ENCODE measurements around the gene RUSC2.

The RUSC2 gene, protein sequence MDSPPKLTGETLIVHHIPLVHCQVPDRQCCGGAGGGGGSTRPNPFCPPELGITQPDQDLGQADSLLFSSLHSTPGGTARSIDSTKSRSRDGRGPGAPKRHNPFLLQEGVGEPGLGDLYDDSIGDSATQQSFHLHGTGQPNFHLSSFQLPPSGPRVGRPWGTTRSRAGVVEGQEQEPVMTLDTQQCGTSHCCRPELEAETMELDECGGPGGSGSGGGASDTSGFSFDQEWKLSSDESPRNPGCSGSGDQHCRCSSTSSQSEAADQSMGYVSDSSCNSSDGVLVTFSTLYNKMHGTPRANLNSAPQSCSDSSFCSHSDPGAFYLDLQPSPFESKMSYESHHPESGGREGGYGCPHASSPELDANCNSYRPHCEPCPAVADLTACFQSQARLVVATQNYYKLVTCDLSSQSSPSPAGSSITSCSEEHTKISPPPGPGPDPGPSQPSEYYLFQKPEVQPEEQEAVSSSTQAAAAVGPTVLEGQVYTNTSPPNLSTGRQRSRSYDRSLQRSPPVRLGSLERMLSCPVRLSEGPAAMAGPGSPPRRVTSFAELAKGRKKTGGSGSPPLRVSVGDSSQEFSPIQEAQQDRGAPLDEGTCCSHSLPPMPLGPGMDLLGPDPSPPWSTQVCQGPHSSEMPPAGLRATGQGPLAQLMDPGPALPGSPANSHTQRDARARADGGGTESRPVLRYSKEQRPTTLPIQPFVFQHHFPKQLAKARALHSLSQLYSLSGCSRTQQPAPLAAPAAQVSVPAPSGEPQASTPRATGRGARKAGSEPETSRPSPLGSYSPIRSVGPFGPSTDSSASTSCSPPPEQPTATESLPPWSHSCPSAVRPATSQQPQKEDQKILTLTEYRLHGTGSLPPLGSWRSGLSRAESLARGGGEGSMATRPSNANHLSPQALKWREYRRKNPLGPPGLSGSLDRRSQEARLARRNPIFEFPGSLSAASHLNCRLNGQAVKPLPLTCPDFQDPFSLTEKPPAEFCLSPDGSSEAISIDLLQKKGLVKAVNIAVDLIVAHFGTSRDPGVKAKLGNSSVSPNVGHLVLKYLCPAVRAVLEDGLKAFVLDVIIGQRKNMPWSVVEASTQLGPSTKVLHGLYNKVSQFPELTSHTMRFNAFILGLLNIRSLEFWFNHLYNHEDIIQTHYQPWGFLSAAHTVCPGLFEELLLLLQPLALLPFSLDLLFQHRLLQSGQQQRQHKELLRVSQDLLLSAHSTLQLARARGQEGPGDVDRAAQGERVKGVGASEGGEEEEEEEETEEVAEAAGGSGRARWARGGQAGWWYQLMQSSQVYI (N-terminal part only)

DNA sequence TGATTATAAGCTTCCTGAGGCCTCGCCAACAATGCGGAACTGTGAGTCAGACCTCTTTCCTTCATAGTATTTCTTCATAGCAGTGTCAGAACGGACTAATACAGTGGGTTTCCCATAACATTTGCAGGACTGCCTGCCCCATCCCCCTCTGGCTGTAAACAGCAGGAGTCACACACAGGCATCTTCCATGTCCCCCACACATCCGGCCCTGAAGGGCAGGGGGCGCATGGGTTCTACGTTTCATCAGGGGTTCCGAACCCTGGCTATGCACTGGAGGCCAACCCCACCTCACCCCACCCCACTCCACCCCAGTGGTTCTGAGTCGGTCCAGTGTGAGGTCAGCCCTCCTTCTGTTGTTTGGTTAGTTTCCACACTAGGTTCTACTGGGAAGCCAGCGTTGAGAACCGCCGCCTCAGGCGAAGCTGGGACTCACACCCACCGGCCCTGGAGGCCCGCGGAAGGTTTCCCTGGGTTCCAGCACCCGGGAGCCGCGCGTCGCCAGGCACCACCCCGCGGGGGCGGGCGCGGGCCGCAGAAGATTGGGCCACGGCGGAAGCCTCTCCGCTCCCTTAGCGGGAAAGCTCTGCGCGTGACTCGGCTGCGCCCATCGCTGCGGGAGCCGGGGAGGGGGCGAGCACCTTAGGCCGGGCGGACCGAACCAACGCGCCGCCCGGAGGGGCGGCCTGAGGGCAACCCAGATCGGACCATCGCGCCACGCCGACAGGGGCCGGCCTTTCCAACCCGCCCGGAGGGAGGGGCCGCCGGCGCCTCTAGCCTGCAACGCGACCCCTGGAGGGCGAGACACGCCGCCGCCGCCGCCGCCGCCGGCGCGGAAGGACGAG is at the start of gene RUSC2:
RUSC2 (plus strand) TSS at position 799 of the 842 bp plus-strand sequence. CDS start 56,411 bp downstream, outside the sequence.
- peak; percentile 78 for DNase-seq (ENCODE audit: low read depth)

DNA sequence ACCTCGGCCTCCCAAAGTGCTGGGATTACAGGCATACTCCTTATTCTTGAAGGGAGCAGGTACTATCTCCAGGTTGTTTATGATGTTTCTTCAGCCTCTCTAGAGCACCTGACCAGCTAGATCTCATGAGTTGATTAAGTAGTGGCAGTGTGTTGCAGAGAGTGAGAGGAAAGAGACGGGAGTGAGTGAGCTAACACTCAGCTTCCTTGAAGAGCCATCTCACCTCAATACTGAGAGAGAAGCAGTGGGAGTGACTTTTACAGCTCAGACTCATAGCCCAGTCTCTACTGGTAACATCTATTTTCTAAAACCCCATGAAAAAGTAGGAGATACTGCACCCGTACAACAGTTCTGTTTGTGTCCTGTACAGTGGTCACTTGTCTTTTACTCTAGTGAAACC is 43.9 kb upstream of the RUSC2 start:
- DNase-seq (ENCODE audit: low read depth) = no peak

DNA sequence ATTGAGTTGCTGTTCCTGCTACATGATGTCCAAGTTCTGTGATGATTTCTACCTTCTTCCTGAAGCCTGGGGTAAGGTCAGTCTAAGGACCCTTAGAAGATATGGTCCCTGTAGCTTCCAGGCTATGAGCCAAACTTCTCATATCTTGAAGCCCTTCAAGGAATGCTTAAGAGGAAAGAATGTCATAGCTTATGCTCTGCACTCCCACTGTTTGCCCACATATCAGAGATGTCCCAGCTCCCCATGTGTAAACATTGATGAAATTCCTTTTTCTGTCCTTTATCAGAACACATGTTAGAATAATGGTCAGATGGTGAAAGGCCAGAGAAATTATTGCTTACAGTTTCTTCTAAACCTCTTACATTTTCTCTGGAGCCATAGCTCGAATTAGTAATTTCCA is 41.4 kb upstream of the RUSC2 start:
- no peak for DNase-seq (ENCODE audit: low read depth)

DNA sequence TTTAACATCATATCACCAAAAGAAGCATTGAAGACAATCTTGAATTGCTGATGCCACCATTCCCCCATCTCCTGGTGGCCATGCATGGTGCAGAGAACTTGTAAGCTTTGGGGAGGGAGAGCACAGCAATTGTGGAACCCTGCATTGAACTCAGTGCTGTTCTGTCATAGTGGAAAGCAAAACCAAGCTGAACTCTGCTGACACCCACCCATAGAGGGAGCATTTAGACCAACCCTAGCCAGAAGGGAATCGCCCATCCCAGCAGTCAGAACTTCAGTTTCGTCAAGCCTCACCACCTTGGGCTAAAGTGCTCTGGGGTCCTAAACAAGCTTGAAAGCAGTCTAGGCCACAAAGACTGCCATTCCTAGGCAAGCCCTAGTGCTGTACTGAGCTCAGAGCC is 37.4 kb upstream of the RUSC2 start:
- no peak for DNase-seq (ENCODE audit: low read depth)

DNA sequence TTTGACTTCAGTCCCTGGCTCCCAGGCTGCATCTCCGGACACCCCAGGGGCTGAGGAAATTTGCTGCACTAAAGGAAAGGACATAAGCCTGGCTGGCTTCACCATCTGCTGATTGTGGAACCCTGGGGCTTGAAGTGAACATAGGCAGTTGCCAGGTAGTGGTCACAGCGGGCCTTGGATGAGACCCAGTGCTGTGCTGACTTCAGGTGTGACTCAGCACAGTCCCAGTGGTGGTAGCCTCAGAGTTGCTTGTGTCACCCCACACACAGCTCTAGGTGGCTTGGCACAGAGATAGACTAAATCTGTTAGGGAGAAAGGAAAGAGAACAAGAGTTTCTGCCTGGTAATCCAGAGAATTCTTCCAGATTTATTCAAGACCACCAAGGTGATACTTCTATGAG is 36.1 kb upstream of the RUSC2 start:
- DNase-seq (ENCODE audit: low read depth) = no peak

DNA sequence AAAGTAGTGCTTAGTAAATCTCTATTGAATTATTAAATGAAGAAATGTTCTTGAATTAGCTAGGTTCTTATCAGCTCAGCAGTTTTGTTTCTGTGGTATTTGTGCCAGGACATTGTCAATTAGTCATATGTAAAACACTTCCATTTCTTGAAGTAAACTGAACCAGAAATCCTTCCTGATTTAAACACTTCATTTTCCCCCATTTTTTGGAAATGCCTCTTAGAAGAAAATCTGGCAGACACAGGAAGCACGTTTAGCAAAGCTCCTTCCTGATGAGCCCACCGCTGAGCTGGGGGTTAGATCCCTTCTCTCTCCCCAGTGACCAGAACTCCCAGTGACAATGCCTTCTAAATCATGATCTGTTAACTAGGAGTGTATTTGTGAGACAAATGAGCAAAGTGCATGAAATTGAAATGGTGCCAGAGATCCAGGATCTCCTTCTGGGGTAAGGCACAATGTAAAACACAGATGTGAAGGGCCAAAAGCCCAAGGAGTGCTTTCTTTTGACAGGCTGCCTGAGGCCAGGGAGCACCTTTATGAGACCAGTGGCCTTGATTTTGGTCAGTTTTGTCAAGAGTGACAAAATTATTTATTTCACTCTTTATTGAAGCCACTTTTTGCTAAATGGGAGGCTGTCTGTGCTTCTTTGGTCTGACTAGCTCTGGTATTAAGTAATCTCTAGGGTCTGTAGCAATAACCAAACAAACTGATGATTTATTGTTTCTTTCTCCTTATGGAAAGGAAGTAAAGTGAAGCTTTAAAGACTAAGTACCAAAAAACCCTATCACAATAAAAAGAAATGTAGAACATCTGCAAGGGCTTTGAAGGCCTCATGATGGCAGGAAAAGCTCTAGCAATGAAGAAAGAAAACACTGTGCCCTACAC is 25.5 kb upstream of the RUSC2 start:
- DNase-seq (ENCODE audit: low read depth) = no peak

DNA sequence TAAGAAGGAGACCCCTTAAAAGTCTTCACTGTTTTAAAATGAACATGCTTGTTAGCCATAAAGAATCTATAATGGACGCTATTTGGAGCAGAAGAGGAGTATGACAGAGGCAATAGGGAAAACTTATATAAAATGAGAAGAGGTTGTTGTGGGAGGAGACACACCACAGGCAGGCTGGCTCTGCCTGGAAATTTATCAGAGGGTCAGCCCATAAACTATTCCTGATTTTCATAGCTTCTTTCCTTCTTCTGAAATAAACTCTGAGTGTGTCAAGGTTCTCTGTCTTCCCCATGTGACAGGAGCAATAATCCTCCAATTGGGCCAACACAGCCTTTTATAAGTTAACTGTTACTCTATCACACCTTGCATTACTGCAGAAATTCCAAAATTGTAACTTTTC is 19.6 kb upstream of the RUSC2 start:
- DNase-seq (ENCODE audit: low read depth) = no peak

DNA sequence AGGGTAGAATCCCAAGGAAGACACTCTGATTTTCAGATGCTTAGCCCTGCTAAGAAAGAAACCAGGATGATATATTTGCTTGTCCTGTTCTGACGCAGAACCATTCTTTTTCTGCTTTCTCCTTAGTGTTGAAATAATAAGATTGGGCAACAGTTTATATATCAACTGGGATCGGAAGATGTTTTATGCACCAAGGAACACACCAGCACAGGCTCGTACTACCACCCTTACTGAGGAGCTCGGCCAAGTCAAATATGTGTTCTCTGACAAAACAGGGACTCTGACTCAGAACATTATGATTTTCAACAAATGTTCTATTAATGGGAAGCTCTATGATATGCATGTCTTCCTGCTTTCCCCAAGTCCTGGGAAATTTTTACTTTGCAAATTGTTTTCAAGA is 19.0 kb upstream of the RUSC2 start:
- peak; percentile 55 for DNase-seq (ENCODE audit: low read depth)

DNA sequence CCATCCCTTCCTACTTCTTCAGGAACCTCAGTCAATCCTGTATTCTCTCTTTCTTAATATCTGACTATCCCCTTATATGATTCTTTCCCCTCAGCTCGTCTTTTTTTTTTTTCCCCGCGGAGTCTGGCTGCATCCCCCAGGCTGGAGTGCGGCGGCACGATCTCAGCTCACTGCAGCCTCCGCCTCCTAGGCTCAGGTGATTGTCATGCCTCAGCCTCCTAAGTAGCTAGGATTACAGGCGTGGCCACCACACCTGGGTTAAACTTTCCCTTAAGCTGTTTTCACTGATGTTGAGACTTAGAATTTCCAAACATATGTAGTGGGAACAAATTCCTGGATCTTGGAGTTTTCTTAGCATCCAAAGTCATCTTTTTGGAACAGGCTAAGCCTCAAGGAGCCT is 13.3 kb upstream of the RUSC2 start:
- no peak for DNase-seq (ENCODE audit: low read depth)

DNA sequence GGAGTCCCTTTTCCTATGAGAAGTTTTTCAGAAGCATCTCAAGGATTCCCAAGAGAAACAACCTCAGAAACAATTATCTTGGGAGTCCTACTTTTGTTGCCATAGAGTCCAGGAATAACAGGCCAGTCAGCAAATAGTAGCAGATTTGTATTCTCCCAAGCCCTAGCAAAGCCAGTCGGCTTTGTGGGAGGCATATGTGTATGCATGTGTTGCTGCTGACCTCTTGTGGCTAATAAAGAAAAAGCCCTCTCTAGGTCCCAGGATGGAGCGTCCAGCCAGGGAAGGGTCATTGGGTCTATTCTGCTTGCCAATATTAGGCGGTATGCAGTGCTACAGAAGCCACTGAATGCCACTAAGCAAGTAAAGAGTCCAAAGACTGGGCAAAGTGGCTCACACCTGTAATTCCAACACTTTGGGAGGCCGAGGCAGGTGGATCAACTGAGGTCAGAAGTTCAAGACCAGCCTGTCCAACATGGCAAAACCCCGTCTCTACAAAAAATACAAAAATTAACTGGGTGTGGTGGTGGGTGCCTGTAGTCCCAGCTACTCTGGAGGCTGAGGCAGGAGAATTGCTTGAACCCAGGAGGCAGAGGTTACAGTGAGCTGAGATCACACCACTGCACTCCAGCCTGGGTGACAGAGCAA is 12.6 kb upstream of the RUSC2 start:
- peak; percentile 86 for DNase-seq (ENCODE audit: low read depth)

DNA sequence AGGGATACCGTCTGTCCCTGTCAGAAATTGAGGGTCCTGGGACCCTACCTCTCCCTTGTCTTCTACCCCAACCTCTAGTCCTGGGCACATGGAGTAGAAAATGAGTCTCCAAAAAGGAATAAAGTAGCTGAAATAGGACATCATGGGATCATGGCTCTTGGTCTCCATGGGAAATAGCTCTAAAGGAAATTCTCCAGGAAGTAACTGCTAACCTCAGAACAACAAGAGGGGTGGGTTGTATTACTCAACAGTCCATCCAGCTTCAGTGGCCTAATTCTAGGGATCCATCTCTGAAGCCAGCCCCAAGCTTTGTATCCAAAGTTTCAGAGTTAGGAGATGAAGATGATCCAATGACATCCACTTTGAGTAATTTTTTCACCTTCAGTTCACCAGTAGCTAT is 11.0 kb upstream of the RUSC2 start:
- no peak for DNase-seq (ENCODE audit: low read depth)

DNA sequence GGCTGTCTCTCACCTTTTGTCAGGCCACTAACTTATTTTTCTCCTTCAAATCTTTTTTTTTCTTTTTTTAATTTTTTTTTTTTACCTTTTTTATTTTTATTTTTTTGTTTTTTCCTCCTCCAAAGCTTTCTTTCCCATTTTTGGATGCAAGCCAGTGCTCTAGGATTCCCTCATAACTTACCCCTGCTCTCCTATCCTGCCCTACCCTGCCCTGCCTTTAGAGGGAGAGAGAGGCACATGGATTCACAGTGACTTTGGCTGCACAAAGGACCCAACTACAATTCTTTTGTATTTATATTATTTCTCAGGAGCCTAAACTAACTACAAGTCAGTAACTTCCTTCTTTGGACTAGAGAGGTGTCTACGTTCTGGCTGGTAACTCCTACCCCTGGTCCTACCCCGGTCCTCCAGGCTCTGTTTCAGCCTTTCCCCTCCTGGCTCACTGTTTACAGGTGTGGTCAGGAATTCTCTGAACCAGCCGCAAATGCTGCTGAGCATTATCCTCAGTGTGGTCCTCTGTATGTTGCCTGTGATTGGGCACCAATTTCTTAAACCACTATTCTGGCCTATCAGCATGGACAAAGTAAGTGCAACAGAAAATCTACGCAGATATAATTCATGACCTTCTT is 8.4 kb upstream of the RUSC2 start:
- peak; percentile 60 for DNase-seq (ENCODE audit: low read depth)

DNA sequence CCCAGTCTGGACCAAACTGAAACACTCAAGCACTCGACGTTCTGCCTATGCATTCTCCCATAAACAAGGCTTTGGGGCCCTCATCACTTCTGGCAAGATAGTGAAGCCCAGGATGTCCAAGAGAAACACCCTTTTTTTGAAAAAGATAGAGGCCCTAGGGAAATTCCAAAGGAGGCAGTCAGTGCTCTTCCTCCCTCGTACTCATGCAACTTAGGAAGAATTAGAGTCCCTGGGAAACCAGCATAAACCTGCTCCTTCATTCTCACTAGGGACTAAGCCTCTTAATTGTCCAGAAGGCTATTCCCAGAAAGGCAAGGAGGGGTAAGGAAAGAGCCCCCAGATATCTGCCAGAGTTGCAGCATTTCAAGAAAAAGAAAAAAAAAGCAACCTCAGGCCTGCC is 7.8 kb upstream of the RUSC2 start:
- DNase-seq (ENCODE audit: low read depth) = no peak

DNA sequence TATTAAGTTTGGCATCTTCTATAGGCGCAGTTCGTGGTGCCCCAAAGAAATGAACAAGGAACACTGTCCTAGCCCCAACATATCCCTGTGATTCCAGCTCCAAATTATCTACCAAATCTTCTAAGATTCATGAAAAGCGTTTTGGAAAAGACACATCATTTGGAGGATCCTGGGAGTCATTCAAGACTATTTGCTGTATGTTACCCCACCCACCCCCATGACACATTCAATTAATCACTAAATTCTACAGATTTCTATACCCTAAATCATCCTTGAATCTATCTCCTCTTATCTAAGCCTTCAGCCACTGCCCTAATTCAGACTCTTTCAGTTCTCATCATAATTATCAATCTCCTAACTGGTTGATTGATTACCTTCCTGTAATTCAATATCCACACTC is 5.5 kb upstream of the RUSC2 start:
- no peak for DNase-seq (ENCODE audit: low read depth)

DNA sequence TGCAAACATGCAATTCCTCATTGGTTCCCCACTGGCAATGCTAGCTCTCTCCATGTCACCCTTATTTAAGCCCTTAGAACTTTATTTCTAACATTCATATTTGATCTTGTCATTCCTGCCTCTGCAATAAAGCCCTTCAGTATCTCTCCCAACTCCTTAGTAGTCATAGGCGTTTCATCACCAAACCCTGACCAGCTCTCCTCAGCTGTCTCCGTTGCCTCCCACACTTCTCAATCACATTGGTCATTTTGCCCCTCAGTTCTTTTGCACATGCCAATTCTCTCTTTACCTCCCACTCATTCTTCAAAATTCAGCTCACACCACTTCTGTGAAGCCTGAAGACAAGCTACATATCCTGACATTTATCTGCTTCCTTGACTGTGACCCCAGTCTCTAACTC is 2.8 kb upstream of the RUSC2 start:
- no peak for DNase-seq (ENCODE audit: low read depth)

DNA sequence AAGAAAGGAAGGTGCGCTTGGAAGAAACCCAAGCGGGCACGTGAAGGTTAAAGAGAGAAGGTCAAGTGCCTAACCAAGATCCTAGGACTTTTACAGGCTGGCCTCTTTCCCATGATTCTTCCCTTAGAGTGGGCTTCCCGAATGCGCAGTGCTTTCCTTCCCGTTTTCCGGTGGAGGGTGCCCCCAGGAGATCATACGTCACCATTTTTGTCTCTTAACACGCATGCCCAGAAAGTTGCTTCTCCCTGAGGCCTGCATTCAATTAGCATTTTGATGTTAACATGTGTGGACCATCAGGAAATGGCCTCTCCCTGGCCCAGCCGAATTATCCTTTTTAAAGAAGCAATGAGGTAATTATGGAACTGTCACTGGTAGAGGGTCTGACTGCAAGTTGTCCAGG is 1.9 kb upstream of the RUSC2 start:
- DNase-seq (ENCODE audit: low read depth) = no peak

DNA sequence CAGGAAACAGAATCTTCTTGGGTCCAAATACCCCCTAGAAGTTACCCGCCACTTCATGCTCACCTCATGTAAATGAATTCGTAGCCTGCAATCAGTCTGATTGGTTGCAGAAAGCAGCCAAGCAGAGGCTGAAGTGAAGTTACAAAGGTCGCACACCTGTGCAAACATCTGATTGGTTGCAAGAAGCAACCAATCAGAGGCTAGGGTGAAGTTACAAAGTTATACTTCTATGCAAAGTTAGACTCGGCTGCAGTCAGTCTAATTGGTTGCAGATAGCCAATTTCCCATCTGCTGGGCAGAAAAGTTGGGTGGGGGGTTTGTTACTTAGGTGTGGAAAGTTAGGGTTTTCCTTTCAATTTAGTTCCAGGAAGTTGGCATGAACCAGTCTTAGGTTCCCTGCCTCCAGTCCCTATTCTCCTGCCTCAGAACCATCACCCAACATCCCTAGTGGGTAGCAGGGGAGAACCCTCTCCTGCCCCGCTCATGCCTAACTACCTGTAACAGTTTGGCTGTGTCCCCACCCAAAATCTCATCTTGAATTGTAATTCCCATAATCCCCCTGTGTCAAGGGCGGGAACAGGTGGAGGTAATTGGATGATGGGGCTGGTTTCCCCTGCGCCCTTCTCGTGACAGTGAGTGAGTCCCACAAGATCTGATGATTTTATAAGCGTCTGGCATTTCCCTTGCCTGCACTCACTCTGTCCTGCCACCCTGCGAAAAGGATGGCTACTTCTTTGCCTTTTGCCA is 1.2 kb upstream of the RUSC2 start:
- DNase-seq (ENCODE audit: low read depth) = no peak

DNA sequence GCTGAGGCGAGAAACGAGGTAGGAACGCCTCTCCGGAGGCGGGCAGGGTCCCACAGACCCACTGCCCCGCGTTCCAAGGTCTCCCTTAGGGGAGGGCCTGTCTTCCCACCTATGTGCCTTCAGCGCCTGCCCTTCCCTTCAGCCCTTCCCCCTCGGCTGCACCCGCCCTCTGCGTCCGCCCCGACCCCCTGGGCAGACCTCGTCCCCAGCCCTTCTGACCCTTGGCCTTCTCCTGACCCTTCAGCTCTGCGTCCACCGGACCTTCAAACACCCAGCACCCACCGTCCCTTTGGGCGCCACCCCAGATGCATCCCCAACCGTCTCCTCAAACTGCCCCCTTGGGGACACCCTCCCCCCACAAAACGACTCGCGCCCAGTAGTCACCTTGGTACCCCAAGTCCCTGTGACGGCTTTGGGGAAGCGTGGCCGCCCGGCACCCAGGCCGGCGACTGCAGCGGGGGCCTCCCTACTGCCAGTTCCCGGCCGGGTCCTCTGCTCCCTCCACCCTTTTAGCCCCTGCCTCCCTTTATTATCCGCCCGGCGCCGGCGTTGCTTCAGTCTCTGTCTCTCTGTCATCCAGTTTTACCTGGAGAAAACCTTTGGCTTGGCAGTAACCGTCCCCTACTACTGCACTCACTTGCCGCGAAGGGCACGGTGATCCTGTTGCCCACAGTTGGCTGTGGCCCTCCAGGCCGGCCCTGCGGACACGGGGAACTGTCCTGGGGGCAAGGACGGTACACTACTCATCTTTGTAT is 421 bp downstream of the RUSC2 start:
- no peak for DNase-seq (ENCODE audit: low read depth)

Measured in fibroblast of the conjunctiva (primary cell).